Thyroid gland (tissue), 4 donors: ENCODE data around the gene REG1A. TPM values are rescaled to one million over a fixed set of nuclear protein-coding genes. Genes with fewer than 3 reads are reported as not detected.

Experiments used
- DNase-seq, 2 donors: peaks; one replicate each; pipeline ENCODE4 v3.0.0-alpha.2; 2019
- H3K27ac ChIP-seq, 3 donors: fragments of 200-600 bp; sonication (generic); 1 replicate in 2 of 3; 2 replicates in 1 of 3; pipeline ENCODE4 v1.5.1; 2016 to 2019; ENCODE audit warnings: mild to moderate bottlenecking in 1 of 3, moderate library complexity in 1 of 3
- H3K27me3 ChIP-seq: fragments of 200-600 bp; sonication (generic); one replicate; pipeline ENCODE4 v1.5.1; 2019
- H3K36me3 ChIP-seq, 2 donors: fragments of 200-600 bp; sonication (generic); one replicate each; pipeline ENCODE4 v1.5.1; 2016 to 2019
- H3K4me1 ChIP-seq, 2 donors: fragments of 200-600 bp; sonication (generic); one replicate each; pipeline ENCODE4 v1.5.1; 2017 to 2019
- H3K4me3 ChIP-seq, 3 donors: fragments of 200-600 bp; sonication (generic); replicated peaks in 1 of 3; 1 replicate in 2 of 3; 2 replicates in 1 of 3; pipeline ENCODE4 v1.5.1; 2016; ENCODE audit warnings: mild to moderate bottlenecking in 1 of 3
- H3K9me3 ChIP-seq: fragments of 200-600 bp; sonication (generic); one replicate; pipeline ENCODE4 v1.5.1; 2017
- POLR2A ChIP-seq, 2 donors: fragments of 450-650 bp; IDR thresholded peaks; one replicate each; pipeline ENCODE4 v1.6.1; 2017; ENCODE audit warnings: antibody characterized with exemption in 2 of 2, mild to moderate bottlenecking in 2 of 2, moderate library complexity in 1 of 2
- WGBS, 2 donors: methylation state at CpG; one replicate each; pipeline ENCODE4 v1.1.5; 2017; 5-methylcytosine and 5-hydroxymethylcytosine counted together
- intact Hi-C: fragments of 100-400 bp; cut with DNase I; formaldehyde crosslinking; loops from one replicate; pipeline ENCODE4 v1.15.1; 2023
- total RNA-seq, 4 donors: library from RNA; depleted of rRNA; stranded (reverse); fragments of >200 nt; gene quantifications; one replicate each; pipeline ENCODE4 v1.2.3, GENCODE V29; 2016
- TF ChIP-seq, protein P1 (sequence below), 6 experiments: fragments of 200-600 bp in 3 of 6; fragments of 450-650 bp in 3 of 6; sonication (generic) in 3 of 6; IDR thresholded peaks; one replicate each; pipeline ENCODE4 v1.5.1; 2016 to 2019; ENCODE audit warnings: antibody characterized with exemption in 6 of 6, mild to moderate bottlenecking in 2 of 6, inconsistent platforms in 1 of 6, moderate library complexity in 1 of 6

The REG1A gene
- total RNA-seq, 4 donors from 2014 or later = not detected

DNA sequence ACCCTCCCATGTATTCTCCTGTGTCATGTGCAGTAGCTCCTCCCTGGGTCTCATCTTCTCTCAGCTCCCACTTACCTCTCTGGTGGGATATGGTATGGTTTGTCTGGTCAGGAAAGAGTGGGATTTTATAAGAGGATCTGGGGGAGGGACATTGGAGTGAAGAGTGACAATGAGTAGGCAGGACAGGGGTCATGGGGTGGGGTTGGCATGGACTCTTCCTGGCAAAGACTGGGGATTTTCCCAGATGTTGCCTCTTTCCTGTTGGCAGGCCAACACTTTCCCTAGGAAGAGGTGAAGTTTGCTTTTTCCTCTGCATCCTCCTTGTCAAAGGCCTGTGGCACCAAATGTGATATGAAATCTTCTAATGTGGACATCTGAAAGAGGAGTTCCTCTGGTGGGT lies 39.4 kb downstream of the REG1A start, which contains the start of gene REG3A:
Gene REG3A, minus strand, starts transcription at position 101 of the 400 bp plus-strand sequence. CDS start 348 bp downstream, outside the sequence.
- Histone ChIP-seq H3K27ac (no peak within 1 kb of the TSS), H3K9me3 (no peaks in the 10 kb centered on the region), H3K27me3 (no peaks in the 10 kb centered on the region), H3K4me1 (no peaks in the 10 kb centered on the region), H3K4me3 (no peak within 1 kb of the TSS), H3K36me3 (no peaks in the 10 kb centered on the region)
- intact Hi-C loops = no loop called here
- TF ChIP-seq POLR2A (IDR thresholded peaks at IDR 0.05) = no peak
- TF ChIP-seq, protein P1, sequence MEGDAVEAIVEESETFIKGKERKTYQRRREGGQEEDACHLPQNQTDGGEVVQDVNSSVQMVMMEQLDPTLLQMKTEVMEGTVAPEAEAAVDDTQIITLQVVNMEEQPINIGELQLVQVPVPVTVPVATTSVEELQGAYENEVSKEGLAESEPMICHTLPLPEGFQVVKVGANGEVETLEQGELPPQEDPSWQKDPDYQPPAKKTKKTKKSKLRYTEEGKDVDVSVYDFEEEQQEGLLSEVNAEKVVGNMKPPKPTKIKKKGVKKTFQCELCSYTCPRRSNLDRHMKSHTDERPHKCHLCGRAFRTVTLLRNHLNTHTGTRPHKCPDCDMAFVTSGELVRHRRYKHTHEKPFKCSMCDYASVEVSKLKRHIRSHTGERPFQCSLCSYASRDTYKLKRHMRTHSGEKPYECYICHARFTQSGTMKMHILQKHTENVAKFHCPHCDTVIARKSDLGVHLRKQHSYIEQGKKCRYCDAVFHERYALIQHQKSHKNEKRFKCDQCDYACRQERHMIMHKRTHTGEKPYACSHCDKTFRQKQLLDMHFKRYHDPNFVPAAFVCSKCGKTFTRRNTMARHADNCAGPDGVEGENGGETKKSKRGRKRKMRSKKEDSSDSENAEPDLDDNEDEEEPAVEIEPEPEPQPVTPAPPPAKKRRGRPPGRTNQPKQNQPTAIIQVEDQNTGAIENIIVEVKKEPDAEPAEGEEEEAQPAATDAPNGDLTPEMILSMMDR (IDR thresholded peaks at IDR 0.05) = no peak
- no peak for DNase-seq

GRCh38 chr2:79162132-79162531 lies 41.8 kb downstream of the REG1A start:
- no peak for DNase-seq
- WGBS, 2 donors = 74 to 82% methylated on average over 2 of the region's 2 CpGs
- no peak for TF ChIP-seq POLR2A (IDR thresholded peaks at IDR 0.05)
- TF ChIP-seq, protein P1 (IDR thresholded peaks at IDR 0.05) = no peak
- intact Hi-C loops = no loop called here
- Histone ChIP-seq H3K4me1 (no peaks in the 10 kb centered on the region), H3K4me3 (no peak overlapping the region), H3K9me3 (no peaks in the 10 kb centered on the region), H3K36me3 (no peaks in the 10 kb centered on the region), H3K27ac (no peak overlapping the region), H3K27me3 (no peaks in the 10 kb centered on the region)

DNA sequence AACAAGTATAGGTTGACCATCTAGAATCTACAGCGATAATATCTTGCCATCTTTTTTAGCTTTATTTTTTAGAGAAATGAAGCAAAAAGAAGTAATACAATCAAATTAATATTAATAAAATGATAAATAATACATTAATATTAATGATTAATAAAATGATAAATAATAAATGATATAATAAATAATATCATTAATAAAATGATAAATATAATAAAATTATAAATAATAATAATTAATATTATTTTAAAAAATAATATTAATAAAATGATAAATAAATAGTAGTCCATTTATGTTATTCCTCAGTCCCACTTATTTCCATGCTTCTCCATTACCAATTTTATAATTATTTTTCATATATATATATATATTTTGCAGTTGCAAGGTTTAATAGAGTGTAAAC lies 42.5 kb downstream of the REG1A start:
- Histone ChIP-seq H3K27ac (no peak overlapping the region), H3K4me3 (no peak overlapping the region), H3K27me3 (no peaks in the 10 kb centered on the region), H3K9me3 (no peaks in the 10 kb centered on the region), H3K36me3 (no peaks in the 10 kb centered on the region), H3K4me1 (no peaks in the 10 kb centered on the region)
- 99% methylated on average over 1 of the region's 1 CpG for WGBS, 2 donors
- intact Hi-C loops = no loop called here
- no peak for TF ChIP-seq POLR2A (IDR thresholded peaks at IDR 0.05)
- TF ChIP-seq, protein P1 (IDR thresholded peaks at IDR 0.05) = no peak
- no peak for DNase-seq

- DNase-seq = no peak
- Histone ChIP-seq H3K36me3 (no peaks in the 10 kb centered on the region), H3K4me1 (no peaks in the 10 kb centered on the region), H3K9me3 (no peaks in the 10 kb centered on the region), H3K4me3 (no peak overlapping the region), H3K27ac (no peak overlapping the region), H3K27me3 (no peaks in the 10 kb centered on the region)
- intact Hi-C loops = no loop called here
- WGBS, 2 donors = 91 to 93% methylated on average over 2 of the region's 2 CpGs
- TF ChIP-seq, protein P1 (IDR thresholded peaks at IDR 0.05) = no peak
- no peak for TF ChIP-seq POLR2A (IDR thresholded peaks at IDR 0.05)
These were observed 51.2 kb downstream of the REG1A start for GRCh38 chr2:79171348-79171958.

Other genes with a start within 250 kb of the REG1A start
- not detected for gene REG3G, start 94.8 kb upstream of the REG1A start, total RNA-seq
- not detected for gene REG1B, start 32.5 kb upstream of the REG1A start, total RNA-seq
- gene REG3A, start 39.3 kb downstream of the REG1A start, total RNA-seq = not detected